T-helper 9 cell (primary cell): ENCODE results near the gene TMEM30B.
"Not testable (repeated sequence)": the region's sequence is repeated elsewhere in the genome, so short reads cannot be mapped to it uniquely, and the experiment has no call there.

ENCODE experiments used
- DNase-seq: peaks from one replicate; pipeline ENCODE4 v3.0.0-alpha.2; 2020
- total RNA-seq, 2 donors: gene quantifications; one replicate each; lab custom pipeline; 2026; lab: John Stamatoyannopoulos, UW

The TMEM30B gene, protein sequence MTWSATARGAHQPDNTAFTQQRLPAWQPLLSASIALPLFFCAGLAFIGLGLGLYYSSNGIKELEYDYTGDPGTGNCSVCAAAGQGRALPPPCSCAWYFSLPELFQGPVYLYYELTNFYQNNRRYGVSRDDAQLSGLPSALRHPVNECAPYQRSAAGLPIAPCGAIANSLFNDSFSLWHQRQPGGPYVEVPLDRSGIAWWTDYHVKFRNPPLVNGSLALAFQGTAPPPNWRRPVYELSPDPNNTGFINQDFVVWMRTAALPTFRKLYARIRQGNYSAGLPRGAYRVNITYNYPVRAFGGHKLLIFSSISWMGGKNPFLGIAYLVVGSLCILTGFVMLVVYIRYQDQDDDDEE
- 8.7 to 14.2 reads per million in 2 donors for total RNA-seq

DNA sequence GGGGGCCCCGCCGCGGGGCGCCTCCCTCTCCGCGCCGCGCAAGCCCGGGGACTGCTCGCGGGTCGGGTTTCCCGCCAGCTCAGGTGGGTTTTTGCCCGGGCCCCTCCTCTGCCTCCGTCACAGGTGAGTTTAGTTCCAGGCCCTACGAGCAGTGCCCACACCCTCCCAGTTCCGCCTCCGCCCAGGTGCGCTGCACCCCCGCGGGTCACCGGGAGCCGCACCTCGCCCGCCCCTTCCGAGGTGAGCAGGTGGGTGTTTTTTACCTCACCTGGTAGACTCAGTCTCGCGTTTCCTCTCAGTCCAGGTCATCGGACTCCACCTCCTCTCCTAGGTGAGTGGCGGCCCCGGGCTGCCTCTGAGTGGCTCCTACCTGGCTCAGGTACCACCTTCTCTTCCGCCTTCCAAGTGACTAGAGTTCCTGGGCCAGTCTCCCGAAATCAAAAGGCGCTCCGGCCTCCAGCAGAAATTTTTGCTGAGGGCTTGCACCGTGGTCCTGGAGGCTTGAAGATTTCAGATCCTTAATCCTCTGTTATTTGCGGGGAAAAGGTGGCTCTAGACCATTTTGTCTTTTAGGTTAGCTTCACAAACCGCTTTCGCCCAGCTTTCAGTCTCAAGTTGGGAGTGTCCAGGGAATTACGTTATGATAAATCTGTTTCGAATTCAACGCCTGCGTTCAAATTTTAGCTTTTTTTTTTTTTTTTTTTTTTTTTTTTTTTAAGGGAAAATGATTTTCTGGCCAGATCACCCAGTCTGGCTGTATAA lies at the start of gene TMEM30B:
TMEM30B (minus strand) TSS at position 153 of the 762 bp plus-strand sequence. CDS start 191 bp downstream, outside the sequence.
- peak; percentile 19 for DNase-seq

DNA sequence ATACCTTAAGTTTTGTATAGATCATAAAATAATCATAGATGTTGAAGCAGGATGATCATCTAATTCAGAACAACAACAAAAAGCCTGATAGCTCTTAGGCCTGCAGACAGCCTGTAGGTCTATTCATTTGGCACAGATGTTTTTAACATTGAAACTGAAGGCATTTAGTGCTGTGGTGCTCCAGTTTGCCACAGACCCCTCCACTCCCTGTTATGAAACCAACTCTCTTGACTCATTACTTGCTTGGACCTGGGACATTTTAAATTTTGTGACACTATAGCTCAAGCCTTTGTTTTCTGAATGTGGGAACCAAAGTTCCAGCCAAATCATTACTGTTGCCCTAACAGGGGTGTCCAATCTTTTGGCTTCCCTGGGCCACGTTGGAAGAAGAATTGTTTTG lies 49.4 kb upstream of the TMEM30B start:
- DNase-seq = no peak

DNA sequence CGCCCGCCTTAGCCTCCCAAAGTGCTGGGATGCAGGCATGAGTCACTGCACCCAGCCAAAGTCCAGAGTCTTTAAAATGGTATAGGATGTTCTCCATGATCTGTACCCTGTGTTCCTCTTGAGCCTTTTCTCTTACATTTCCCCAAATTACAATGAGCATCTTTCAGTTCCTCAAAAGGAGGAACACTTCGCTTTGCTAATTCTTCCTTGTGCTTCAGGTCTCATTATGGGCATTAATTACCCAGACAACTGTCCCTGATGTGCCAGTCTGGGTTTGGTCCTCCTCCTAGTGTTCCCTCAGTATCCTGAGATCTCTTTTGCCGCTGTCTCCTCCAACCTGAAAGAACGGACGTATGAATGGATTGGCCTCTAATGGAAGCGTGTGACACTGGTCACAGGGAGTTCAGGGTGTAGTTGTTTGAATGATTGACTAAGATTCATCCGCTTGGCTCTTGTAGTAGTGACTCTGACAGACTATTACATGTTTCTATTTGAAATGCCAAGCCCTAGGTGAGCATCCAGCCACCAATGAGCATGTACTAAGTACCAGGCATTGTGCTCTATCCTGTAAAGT lies 48.4 kb upstream of the TMEM30B start:
- no peak for DNase-seq

DNA sequence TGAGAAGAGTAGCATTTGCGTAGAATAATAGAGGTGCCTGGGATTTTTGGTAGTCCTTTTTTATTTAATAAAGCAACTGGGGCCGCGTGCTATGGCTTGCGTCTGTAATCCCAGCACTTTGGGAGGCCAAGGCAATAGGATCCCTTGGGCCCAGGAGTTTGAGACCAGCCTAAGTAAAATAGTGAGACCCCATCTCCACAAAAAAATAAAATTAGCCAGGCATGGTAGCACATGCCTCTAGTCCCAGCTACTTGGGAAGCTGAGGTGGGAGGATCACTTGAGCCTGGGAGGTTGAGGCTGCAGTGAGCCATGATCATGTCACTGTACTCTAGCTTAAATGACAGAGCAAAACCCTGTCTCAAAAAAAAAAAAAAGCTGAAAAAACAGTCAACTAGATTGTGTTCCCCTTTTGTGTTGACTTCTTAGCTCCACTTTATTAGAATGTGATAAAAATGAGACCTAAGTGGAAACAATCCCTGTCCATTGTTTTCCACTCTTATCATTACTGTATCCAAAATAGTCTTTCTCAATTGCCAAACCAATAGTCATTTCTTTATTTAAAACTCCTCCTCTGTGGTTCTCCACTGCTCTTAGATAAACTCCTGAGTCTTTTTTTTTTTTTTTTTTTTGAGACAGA lies 47.6 kb upstream of the TMEM30B start:
- DNase-seq = no peak

DNA sequence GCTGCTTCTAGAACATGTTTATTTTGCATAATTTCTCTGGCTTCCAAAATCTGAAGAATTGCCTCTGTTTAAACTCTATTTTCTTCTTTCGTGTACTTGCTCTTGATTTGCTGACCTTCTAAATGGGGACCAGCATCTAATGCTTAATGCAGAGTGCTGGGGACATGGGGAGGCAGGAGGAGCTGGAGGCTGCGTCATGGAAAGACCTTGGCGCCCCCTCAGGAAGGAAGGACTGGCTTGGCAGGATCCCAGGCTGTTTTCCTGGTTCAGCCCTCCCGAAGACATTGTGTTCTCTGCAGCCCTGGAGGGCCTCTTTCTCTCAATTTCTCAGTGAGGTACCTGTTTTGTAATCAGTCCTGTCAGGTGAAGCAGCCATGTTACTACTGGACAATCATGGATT lies 45.7 kb upstream of the TMEM30B start:
- DNase-seq = no peak

DNA sequence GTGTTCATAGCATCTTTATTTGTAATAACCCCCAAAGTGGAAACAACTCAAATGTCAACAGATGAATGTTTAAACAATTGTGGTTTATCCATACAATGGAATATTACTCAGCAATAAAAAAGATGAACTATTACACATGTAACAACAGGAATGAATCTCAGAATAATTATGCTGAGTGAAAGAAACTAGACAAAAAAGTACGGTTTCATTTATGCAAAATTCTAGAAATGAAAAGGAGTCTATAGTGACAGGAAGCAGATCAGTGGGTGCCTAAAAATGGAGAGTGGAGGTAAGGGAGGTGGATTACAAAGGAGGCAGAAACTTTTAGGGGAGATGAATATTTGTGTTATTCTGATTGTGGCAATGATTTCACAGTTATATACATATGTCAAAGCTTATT lies 45.0 kb upstream of the TMEM30B start:
- no peak for DNase-seq

DNA sequence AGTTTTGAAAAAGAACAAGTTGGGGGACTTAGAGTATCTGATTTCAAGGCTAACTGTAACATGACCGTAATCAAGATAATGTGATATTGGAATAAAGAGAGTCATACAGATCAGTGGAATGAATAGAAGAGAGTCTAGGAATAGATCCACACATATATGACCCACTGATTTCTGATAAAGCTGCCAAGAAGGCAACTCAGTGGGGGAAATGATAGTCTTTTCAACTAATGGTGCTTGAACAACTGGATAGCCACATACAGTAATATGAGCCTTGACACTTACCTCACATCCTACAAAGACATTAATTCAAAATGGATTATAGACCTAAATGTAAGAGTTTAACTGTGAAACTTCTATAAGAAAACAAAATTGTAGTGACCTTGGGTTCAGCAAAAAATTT lies 44.0 kb upstream of the TMEM30B start:
- no peak for DNase-seq

DNA sequence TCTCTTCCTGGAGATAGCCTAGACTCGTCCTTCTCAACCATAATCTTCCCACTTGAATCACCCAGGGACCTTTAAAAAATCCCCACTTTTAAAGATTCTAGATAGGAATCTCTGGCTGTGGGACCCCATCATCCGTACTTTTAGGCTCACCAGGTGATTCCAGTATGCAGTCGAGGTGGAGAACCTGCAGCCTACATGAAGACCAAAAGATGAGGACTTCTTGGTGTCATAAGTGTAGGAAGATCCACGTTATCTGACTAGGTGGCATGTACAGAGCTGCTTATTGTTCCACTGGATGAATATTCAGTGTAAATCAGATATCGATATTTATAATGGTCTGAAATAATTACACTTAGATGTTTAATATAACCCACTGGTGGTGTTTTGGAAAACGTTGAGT lies 42.8 kb upstream of the TMEM30B start:
- no peak for DNase-seq

DNA sequence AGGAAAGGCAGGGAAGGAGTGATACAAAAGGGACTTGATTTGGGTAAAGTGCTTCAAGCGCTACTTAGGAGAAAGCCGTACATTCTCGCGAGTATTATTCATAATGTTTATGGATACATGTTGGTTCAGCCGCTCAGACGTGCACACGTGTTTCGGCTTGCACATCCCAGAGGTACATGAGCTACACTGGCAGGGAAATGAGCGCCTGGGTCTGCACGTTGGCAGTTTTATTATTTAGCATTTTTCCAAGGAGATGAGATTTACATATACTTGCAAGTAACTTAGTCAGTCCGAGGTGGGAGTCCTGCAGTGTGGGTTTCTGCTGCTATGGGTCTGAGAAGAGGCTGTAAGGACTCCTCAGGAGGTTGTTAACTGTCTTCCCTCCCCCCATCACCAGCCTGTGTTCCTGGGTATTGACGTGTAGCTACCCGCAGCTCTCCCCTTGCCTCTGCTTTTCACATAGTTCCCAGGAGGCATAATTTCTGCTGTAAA lies 41.7 kb upstream of the TMEM30B start:
- DNase-seq = no peak

DNA sequence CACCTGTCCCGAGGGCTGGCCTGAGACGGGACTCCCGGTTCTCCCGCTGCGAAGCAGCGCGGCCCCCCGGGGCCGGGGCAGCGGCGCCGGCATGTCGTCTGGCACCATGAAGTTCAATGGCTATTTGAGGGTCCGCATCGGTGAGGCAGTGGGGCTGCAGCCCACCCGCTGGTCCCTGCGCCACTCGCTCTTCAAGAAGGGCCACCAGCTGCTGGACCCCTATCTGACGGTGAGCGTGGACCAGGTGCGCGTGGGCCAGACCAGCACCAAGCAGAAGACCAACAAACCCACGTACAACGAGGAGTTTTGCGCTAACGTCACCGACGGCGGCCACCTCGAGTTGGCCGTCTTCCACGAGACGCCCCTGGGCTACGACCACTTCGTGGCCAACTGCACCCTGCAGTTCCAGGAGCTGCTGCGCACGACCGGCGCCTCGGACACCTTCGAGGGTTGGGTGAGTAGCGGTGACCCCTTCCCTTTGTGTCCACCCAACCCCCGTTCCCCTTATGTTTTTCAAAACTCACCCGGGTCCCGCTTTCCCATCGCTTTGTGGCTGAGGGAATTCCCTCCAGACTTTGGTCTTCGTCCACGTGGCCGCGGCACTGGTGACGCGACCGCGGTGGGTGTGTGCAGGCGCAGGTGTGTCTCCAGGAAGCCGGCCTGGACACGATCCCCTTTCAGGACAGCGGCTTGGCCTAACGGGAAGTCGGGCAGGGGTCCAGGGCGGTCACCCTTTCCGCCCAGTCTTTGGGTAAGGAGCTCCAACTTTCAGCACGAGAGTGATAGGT lies 41.1 kb upstream of the TMEM30B start:
- peak; percentile 38 for DNase-seq

DNA sequence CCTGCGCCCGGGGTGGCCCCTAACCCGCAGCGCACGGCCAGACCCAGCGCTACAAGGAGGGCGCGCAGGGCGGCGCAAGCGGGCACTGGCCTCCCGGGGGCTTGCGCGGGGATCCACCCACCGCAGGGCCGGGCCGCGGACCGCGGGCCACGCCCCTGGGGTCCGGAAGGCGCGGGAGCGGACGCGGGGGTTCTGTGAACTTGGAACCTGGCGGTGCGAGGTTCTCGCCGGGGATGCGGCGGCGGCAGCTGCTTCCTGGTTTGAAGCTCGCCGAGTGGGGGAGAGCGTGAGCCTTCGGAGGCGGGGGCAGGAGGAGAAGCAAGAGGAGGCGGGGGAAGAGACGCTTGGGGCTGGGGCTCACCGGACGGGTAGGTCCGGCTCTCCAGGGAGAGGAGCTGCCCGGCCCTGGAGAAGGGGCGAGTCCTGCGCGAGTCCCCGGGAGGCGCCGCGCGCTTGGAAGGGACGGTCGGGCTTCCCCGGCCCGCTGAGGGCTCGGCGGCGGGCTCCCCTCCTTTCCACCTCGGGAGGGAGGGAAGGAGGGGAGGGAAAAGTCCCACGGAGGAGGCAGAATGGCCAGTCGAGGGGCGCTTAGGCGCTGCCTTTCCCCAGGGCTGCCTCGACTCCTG lies 40.4 kb upstream of the TMEM30B start, which contains the start of gene PRKCH:
PRKCH (plus strand) TSS at position 195 of the 626 bp plus-strand sequence. CDS start 523 bp downstream, outside the sequence.
- DNase-seq = peak; percentile 74

DNA sequence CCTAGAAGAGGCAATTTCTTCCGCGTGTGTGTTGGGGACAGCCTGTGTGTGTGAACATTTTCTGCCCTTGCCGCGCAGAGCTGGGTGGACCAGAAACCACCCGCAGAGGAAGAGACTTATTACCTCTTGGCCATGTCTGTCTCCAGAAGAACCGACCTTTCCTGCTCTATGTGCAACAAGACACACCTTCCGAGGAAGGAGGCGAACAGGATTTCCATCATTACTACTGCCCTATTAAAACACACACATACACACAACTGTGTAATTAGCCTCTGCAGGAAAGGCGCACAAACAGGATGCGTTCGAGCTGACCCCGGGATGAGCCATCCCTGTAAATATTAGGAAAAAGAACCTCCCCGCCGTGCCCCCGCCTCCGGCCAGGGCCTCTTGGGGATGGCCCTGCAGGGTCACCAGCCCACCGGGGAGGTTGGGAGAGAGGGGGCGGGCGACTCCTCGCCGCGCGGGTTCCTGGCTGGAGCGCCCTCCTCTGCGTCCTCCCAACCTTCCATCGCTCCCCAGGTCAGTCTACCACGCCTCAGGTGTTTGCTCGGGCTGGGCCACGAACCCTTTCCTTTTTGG lies 39.8 kb upstream of the TMEM30B start:
- DNase-seq = no peak

DNA sequence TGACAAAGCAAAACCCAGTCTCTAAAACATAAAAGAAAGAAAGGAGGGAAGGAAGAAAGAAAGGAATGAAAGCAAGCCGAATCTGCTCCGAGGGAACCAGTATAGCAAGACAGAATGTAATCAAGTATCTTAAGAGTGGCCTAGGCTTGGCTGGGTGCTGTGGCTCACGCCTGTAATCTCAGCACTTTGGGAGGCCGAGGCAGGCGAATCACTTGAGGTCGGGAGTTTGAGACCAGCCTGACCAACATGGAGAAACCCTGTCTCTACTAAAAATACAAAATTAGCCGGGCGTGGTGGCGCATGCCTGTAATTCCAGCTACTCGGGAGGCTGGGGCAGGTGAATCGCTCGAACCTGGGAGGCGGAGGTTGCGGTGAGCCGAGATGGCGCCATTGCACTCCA lies 39.0 kb upstream of the TMEM30B start:
- not testable (repeated sequence) for DNase-seq

DNA sequence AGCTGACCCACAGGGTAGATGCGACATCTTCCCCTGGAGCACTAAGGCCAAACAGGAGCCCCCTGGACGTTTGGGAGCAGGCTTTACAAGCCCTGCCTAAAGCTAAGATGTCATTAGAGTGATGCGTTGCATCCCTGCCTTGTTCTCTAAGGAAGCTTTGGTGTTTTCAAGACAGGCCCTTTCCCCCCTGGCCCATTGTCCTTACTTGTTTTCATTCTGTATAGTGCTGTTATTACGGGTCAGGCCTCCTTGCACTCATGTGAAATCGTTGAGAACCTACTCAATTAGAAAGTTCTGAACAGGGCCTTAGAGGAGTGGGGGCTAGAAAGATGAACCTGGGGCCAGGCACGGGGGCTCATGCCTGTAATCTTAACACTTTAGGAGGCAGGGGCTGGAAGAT lies 38.6 kb upstream of the TMEM30B start:
- DNase-seq = no peak

DNA sequence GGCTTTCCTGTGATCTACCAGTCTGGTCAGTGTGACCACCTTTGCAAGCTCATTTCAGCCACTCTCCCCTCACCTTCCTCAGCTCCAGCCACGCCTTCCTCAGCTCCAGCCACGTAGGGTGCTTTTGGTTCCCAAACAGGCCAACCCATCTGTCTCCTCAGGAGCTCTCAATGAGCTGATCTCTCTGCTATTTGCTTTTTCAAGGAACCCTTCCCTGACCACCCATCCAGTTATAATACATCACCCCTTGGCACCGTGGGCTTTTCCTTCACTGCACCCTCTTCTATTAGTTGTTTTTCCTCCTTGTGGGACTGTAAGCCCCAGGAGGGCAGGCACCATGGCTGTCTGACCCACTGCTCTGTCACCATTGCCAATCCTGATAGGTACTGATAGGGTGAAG lies 37.9 kb upstream of the TMEM30B start:
- DNase-seq = no peak

DNA sequence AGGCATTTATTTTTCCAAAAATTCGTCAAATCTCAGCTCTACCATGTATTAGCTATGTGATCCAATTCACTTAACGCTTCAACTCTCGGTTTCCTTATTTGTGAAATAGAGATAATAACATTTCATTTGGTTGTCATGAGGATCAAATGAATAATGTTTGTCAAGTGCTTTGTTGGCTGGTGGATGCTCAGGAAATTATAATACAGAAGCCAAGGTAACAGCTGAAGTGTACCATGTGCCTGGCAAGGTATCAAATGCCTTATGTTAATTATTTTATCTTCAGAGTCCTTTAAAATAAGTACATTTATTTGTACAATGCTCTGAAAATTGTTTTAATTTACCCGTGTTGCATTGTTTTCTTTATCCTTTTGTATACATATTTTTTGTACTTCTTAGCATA lies 34.2 kb upstream of the TMEM30B start:
- DNase-seq = no peak

DNA sequence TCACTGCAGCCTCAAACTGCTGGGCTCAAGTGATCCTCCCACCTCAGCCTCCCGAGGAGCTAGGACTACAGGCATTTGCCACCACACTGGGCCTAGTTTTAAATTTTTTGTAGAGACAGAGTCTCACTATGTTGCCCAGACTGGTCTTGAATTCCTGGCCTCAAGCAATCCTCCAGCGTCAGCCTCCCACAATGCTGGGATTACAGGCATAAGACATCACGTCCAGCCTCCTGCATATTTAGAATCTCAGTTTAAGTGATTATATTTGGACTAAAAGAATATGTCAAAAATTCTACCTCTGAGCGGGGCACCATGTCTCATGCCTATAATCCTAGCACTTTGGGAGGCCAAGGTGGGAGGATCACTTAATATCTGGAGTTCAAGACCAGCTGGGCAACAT lies 27.6 kb upstream of the TMEM30B start:
- not testable (repeated sequence) for DNase-seq

DNA sequence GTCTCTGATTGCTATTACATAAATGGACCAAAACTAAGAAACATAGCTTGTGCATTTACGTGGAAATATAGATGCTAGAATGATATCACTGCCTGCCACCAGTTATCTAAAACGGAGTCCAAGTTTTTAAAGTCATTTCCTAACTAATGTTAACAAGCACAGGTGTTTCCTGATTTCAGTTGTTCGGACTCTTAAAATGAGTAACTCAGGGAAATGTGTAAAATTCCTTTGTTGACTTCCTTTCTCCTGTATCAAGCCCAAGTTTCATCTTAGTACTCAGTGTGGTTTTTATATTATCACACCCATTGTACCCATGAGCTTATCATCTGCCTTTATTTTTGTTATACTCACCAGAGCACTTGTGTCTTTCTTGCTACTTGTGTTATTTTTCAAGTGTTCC lies 27.1 kb upstream of the TMEM30B start:
- DNase-seq = no peak

DNA sequence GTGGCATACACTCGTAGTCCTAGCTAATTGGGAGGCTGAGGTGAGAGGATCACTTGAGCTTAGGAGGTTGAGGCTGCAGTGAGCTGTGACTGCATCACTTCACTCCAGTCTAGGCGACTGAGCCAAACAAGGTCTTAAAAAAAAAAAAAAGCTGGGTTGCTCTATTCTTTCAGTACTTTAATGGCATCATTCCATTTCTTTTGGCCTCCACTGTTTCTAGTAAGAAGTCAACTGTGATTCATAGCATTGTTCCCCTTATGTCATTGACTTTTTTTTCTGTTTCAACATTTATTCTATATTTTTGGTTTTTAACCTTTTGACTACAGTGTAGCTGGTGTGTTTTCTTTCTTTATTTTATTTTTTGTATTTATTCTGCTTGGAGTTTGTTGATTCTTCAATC lies 23.6 kb upstream of the TMEM30B start:
- DNase-seq = no peak

DNA sequence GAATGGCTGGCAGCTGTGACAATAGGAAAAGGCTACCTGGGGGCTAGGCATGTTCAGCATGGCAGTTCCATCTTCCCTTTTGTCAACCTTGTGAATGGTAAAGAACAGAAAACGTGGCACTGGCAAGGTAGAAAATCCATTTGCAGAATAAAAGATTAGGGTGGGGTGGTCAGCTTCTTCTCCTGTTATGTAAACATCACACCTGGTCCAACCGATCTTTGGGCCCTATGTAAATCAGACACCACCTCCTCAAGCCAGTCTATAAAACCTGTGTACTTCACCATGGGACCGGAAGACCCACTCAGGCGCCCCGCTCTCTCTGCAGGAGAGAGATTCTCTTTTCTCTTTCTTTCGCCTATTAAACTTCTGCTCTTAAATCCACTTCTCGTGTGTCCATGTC lies 19.6 kb upstream of the TMEM30B start:
- DNase-seq = no peak

DNA sequence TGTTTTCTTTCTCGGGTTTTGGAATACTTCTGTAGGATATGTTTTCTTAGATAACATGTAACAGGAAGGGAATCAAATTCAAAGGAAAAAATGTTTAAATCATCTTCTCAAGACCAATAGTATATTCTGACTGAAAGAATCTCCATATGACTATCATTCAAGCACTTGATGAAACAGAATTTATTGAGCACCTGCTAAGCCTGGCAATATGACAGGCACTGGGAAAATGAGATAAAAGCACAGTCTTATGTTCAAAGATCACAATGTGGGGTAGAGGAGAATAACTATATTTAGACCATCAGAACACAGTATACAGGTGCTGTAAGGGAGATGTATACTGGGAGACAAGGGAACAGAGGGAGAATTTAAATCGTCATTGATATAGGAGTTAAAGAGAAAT lies 19.1 kb upstream of the TMEM30B start:
- no peak for DNase-seq
